ENCODE data around the gene SMURF2. TPM values are rescaled to one million over a fixed set of nuclear protein-coding genes. Genes with fewer than 3 reads are reported as not detected.

The SMURF2 gene
- total and polyA plus RNA-seq, 10 of the 15 experiments (the other 5 are each of a cell fraction or from before 2014, with no cell fraction given), result 2.8 to 13.4 (median 7.5) TPM

GRCh38 chr17:64506576-64507412 lies 155.3 kb downstream of the SMURF2 start, which contains the start of gene CEP95 (continued):
- TF ChIP-seq TCF3 (IDR thresholded peaks at IDR 0.05; ENCODE audit: borderline replicate concordance, insufficient read depth, low read depth, low read length) (0 out of 2 replicates have a peak, but pooled peaks have one; percentile 60), FOXK2 (IDR thresholded peaks at IDR 0.05) (peak; percentile 80; the same call in 1 of the 2 replicates), ATF7 (IDR thresholded peaks at IDR 0.05; ENCODE audit: low read depth) (peak; percentile 74), SMAD5 (IDR thresholded peaks at IDR 0.05; ENCODE audit: low read depth) (no peak), PRDM15 (CRISPR knock-in tag; IDR thresholded peaks at IDR 0.05) (no peak), RELB (IDR thresholded peaks at IDR 0.05; ENCODE audit: low read depth) (peak; percentile 80), TBL1XR1 (IDR thresholded peaks at IDR 0.05; ENCODE audit: low read depth, low read length) (no peak), ZNF687 (IDR thresholded peaks at IDR 0.05) (peak; percentile 53), BACH1 (IDR thresholded peaks at IDR 0.05; ENCODE audit: borderline replicate concordance) (peak; percentile 14; the same call in 1 of the 2 replicates), CREM (IDR thresholded peaks at IDR 0.05; ENCODE audit: low read depth) (peak; percentile 91), ZBTB11 (CRISPR knock-in tag; IDR thresholded peaks at IDR 0.05) (peak; percentile 18; the same call in 1 of the 2 replicates)
